HG02870 (cell line): ENCODE data around the gene HMGCR.

Experiments used
- ATAC-seq: cut with Tn5 transposase; IDR thresholded peaks from one replicate; pipeline ENCODE4 v1.9.1; 2021; ENCODE audit warnings: mild to moderate bottlenecking, moderate library complexity; ENCODE audit not compliant: unreplicated experiment

HMGCR gene

DNA sequence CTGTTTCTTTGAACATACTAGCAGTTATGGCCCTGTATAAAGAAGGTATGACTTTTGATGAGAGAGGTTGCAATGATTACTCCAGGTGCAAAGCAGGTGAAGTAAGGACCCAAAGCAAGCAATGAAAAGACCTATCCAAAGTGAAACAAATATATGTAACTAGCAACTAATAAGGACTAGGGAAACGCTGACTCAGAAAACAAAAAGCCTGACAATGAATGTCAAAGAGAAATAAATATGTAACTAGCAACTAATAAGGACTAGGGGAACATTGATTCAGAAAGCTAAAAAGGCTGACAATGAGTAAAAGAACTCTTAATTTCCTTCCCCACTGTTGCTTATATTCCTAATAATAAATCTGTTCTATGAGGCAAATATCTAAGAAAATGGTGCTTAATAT lies 43.1 kb downstream of the HMGCR start:
- no peak for ATAC-seq

DNA sequence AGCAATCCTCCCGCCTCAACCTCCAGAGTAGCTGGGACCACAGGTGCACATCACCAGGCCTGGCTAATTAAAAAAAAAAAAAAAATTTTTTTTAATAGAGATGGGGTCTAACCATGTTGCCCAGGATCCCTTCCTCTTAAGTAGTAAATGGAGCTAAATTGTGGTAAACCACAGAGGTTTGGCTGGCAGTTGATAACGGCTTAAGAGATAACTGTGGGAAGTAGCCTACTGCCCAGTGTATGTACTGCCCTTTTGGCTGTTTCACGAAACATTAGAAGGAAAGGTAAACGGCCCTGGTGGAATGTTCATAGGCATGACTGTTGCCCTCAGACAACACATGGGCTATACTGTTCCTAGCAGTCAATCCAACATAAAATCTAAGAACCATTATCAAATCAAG lies 44.4 kb downstream of the HMGCR start:
- no peak for ATAC-seq

DNA sequence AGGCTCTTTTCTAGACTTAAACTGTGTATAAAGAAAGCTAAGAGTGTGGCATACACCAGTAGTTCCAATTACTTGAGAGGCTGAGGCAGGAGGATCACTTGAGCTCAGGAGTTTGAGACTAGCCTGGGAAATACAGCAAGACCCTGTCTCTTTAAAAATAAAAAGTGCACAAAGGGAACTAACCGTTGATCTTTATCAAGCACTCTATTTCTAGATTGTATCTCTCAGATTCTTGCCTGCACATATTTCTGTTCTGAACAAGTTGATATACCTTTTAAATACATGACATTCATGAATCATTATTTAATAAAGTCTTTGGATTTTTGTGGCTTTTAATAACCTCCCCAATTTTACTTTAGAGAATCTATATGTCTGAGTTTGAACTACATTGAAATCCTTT lies 47.2 kb downstream of the HMGCR start:
- ATAC-seq: no peak

DNA sequence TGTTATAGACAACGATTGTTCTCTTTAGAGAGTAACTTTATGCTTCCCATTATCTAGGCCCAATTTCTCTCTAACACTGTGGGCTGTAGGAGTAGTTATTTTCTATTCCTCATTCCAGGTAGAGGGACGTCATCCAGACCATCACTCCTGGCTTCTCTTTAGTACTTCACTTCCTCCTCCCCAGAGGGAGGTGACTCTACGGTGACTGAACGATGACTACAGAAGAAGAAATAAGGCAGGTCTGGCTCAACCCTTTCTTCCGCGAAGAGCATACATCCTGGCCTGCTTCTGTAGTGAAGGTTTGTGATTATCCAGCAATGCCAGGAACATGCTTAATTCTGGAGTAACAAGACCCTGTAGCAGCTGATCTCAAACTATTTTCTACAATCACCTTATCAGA lies 50.8 kb downstream of the HMGCR start:
- no peak for ATAC-seq

DNA sequence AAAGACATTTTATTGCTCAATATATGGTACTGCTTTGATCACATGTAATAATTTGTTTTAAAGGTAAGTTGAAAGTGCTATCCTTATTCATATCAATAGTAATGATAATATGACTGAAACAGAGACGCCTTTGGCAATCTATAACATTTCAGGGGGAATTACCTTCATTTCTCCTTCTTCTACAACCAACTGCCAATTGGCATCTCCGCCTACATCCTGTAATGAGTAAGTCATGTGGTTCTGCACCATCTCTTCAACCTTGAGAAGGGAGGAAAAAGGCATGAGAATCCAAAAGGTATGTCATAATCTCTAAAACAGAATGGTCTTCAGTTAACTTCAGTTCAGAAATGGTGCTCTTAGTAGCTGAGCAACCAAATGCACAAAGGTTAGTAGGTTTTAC lies 52.4 kb downstream of the HMGCR start:
- ATAC-seq: no peak

DNA sequence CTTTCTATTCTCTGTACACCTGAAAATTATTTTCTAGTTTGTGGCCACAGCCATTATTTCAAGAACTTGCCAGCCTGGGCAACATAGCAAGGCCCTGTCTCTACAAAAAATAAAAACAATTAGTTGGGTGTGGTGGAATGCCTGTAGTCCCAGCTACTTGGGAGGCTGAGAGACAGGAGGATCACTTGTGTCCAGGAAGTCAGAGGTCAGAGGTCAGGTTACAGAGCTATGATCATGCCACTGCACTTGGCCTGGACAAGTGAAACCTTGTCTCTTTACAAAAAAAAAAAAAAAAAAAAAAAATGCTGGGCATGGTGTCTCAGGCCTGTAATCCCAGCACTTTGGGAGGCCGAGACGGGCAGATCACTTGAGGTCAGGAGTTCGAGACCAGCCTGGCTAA lies 58.3 kb downstream of the HMGCR start:
- ATAC-seq: no peak

DNA sequence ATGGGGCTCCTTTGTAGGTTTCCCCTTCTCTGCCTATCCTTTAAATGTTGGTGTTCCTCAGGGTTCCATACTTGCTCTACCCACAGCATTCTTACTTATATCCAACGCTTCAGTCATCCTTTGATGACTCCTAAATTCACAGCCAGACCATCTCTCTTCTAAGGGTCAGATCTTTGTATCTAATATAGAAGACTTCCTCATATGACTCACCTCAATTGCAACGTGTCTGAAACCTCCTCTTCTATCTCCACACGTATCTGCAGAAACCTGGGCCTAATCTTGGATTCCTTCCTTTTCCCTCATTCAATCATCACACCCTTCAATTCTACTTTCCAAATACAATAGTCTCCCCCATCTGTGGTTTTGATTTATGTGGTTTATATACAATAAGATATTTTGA lies 68.3 kb downstream of the HMGCR start:
- no peak for ATAC-seq
